ENCODE results near the gene PTAR1.

Gene PTAR1

DNA sequence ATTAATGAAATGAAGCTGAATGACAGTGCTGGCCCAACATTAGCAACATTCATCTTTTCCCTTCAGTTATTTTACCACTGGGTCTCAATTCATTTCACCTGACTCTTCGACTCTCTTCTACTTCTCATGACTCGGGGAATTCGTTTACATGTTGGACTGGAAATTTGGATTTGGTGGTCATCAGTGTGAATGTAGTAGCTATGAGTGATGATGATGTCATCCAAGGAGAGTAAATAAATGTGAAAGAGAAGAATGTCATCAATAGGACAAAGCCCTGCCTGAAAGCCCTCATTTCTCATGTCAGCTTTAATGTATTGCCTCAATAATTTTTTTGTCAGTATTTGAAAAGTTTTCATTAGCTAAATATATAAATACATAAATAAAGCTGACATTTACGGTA lies 38.9 kb upstream of the PTAR1 start:
- Histone ChIP-seq H3K9ac (ENCODE audit: low read depth, low read length) (no peak overlapping the region), H3K36me3 (ENCODE audit: insufficient read depth, low read length) (no peaks in the 10 kb centered on the region), H3K27ac (ENCODE audit: low read length) (no peak overlapping the region), H3K27me3 (ENCODE audit: insufficient read depth, low read length, poor library complexity) (no peaks in the 10 kb centered on the region), H4K20me1 (ENCODE audit: insufficient read depth, low read length) (no peaks in the 10 kb centered on the region), H3K79me2 (ENCODE audit: insufficient read depth, low read length) (no peaks in the 10 kb centered on the region), H3K4me2 (ENCODE audit: insufficient read depth, low read length) (no peak overlapping the region), H3K4me1 (ENCODE audit: insufficient read depth, low read length) (no peaks in the 10 kb centered on the region), H2AFZ (ENCODE audit: low read depth, low read length) (no peak overlapping the region), H3K9me3 (ENCODE audit: insufficient read depth, low read length, severe bottlenecking) (no peaks in the 10 kb centered on the region), H3K4me3 (ENCODE audit: low read depth in 1 of 2, low read length in 2 of 2) (no peak overlapping the region)
- DNase-seq: no peak
- ATAC-seq (ENCODE audit: insufficient read depth, low read depth): no peak
- TF ChIP-seq, protein P1, sequence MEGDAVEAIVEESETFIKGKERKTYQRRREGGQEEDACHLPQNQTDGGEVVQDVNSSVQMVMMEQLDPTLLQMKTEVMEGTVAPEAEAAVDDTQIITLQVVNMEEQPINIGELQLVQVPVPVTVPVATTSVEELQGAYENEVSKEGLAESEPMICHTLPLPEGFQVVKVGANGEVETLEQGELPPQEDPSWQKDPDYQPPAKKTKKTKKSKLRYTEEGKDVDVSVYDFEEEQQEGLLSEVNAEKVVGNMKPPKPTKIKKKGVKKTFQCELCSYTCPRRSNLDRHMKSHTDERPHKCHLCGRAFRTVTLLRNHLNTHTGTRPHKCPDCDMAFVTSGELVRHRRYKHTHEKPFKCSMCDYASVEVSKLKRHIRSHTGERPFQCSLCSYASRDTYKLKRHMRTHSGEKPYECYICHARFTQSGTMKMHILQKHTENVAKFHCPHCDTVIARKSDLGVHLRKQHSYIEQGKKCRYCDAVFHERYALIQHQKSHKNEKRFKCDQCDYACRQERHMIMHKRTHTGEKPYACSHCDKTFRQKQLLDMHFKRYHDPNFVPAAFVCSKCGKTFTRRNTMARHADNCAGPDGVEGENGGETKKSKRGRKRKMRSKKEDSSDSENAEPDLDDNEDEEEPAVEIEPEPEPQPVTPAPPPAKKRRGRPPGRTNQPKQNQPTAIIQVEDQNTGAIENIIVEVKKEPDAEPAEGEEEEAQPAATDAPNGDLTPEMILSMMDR (IDR thresholded peaks at IDR 0.05; ENCODE audit: borderline replicate concordance, extremely low read depth, low read length, poor library complexity, severe bottlenecking): no peak
- TF ChIP-seq EZH2 (IDR thresholded peaks at IDR 0.05; ENCODE audit: borderline replicate concordance, low read depth, low read length, severe bottlenecking): no peak

DNA sequence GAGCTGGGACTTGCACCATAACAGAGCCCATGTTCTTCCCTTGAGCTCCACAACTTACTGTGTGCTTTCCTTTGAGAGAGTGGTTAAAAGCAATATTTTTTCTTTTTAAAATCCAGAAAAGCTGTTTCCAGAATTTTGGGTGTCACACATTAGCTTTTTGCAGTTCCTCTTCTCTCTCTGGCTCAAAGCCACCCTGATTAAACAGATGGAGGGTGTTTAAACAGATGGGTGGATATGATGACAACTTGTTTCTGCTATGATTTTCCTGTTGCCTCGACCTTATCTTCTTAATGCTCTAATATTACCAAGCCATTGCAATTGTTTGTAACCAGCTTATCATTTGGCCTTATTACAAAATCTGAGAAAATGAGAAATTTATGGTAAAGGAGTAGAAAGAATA lies 37.9 kb upstream of the PTAR1 start:
- TF ChIP-seq EZH2 (IDR thresholded peaks at IDR 0.05; ENCODE audit: borderline replicate concordance, low read depth, low read length, severe bottlenecking): no peak
- TF ChIP-seq, protein P1 (IDR thresholded peaks at IDR 0.05; ENCODE audit: borderline replicate concordance, extremely low read depth, low read length, poor library complexity, severe bottlenecking): no peak
- no peaks in the 10 kb centered on the region for H4K20me1 ChIP-seq (ENCODE audit: insufficient read depth, low read length)
- no peak overlapping the region for H3K4me2 ChIP-seq (ENCODE audit: insufficient read depth, low read length)
- no peak overlapping the region for H3K4me3 ChIP-seq (ENCODE audit: low read depth in 1 of 2, low read length in 2 of 2)
- no peak overlapping the region for H2AFZ ChIP-seq (ENCODE audit: low read depth, low read length)
- no peak overlapping the region for H3K9ac ChIP-seq (ENCODE audit: low read depth, low read length)
- no peaks in the 10 kb centered on the region for H3K4me1 ChIP-seq (ENCODE audit: insufficient read depth, low read length)
- H3K27me3 ChIP-seq (ENCODE audit: insufficient read depth, low read length, poor library complexity): no peaks in the 10 kb centered on the region
- DNase-seq (no peak), ATAC-seq (ENCODE audit: insufficient read depth, low read depth) (no peak)
- H3K27ac ChIP-seq (ENCODE audit: low read length): no peak overlapping the region
- no peaks in the 10 kb centered on the region for H3K79me2 ChIP-seq (ENCODE audit: insufficient read depth, low read length)
- no peaks in the 10 kb centered on the region for H3K36me3 ChIP-seq (ENCODE audit: insufficient read depth, low read length)
- H3K9me3 ChIP-seq (ENCODE audit: insufficient read depth, low read length, severe bottlenecking): no peaks in the 10 kb centered on the region

DNA sequence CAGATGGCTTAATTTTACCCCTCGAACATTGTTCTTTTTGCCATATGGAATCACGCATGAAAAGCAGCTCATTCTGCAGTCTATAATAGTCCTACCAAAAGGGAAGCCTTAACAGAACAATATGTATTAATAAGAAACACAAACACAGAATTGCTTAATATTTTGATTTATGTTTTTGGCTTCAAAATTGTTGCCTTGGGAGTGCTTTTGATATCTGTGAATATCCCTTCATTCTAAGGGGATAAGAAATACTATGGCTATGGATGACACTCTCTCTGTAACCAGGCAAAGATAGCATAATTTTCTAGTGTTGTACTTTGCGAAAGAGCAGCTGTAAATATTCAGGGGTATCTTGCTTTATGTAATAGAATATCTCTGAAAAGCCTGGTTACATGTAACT lies 34.5 kb upstream of the PTAR1 start:
- Histone ChIP-seq H3K9me3 (ENCODE audit: insufficient read depth, low read length, severe bottlenecking) (no peaks in the 10 kb centered on the region), H3K4me2 (ENCODE audit: insufficient read depth, low read length) (no peak overlapping the region)
- no peak for DNase-seq

More for the DNA sequence above, 34.5 kb upstream of the PTAR1 start:
- TF ChIP-seq EZH2 (IDR thresholded peaks at IDR 0.05; ENCODE audit: borderline replicate concordance, low read depth, low read length, severe bottlenecking): no peak
- TF ChIP-seq, protein P1 (IDR thresholded peaks at IDR 0.05; ENCODE audit: borderline replicate concordance, extremely low read depth, low read length, poor library complexity, severe bottlenecking): no peak
- H2AFZ ChIP-seq (ENCODE audit: low read depth, low read length): no peak overlapping the region
- H3K79me2 ChIP-seq (ENCODE audit: insufficient read depth, low read length): no peaks in the 10 kb centered on the region
- ATAC-seq (ENCODE audit: insufficient read depth, low read depth): no peak
- no peaks in the 10 kb centered on the region for H4K20me1 ChIP-seq (ENCODE audit: insufficient read depth, low read length)
- no peak overlapping the region for H3K9ac ChIP-seq (ENCODE audit: low read depth, low read length)
- H3K4me1 ChIP-seq (ENCODE audit: insufficient read depth, low read length): no peaks in the 10 kb centered on the region
- no peak overlapping the region for H3K27ac ChIP-seq (ENCODE audit: low read length)
- peaks cover 5% of the 10 kb centered on the region for H3K27me3 ChIP-seq (ENCODE audit: insufficient read depth, low read length, poor library complexity)
- H3K4me3 ChIP-seq (ENCODE audit: low read depth in 1 of 2, low read length in 2 of 2): no peak overlapping the region
- H3K36me3 ChIP-seq (ENCODE audit: insufficient read depth, low read length): no peaks in the 10 kb centered on the region

Data from DND-41 (cell line).